Measurements from ENCODE around the gene LARGE1.

LARGE1 gene

DNA sequence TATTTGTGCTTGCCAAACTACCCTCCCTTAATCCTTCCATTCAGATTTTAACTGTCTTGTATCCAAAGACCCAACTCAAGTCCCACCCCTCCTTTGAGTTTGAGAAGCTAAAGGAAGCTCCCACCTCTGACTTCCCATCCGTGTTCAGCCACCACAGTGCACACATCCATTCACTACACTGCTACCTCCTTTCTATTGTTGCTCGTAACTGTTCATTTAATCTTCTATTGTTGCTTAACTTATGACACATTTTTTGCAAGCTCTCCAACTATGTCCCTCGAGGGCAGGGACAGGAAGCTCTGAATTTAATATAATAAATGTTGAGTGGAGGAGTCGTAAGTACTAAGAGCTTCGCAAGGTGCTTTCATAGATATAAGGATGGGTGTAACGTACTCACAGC, 10.4 kb downstream of the LARGE1 start:
- no peak for DNase-seq

DNA sequence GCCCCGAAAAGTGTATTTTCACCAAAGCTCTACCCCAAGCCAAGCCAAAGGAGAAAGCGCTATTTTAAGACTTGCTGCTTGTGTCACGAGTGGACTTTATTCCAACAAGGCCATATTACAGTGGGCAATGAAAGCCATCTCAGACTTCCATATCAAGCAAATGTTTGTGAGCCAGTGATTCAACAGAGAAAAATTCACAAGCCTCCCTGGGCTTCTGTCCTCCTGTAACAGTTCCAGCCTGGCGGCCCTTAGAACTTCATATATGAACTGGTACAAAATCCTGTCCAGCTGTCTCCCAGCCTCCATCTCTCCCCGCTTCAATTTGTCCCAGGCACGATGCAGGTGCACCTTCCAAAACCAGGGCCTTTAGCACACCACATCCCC, 11.2 kb downstream of the LARGE1 start:
- DNase-seq = no peak

DNA sequence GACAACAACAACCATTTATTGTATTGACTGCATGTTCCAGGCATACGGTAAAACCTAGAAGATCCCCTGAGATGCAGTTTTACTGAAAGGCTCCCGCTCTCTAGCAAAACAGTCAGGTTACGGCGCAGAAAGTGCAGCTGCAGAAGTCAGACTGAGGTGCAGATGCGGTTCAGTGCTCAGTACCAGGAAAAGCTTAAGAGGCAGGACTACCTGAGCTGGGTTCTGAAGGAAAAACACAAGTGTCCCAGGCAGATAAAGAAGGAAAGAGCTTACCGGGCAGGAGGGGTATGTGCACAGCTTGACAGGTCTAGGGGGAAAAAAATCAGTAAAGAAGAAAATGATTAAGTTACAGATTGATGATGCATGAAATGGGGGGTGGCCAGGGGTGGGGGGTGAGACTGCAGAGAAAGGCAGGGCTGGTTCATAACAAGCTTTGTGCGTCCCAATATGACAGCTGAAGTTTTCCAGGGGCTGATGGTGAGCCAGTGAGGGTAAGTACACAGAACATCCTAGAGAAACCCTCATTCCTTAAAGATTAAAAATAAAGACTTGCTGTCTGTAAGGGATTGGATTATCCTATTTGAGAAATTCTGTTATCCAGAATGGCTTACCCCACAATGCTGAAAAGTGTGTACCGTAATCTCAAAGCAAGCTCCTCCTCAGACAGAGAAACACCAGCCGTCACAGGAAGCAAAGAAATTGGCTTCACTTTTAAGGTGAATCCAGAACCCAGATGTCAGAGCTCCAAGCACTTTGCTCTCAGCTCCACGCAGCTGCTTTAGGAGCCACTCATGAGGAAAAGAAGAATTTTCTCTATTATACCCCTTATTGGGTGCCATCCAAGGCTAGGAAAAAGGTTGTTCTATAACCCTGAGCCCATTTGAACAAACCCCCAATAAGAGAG, 11.9 kb downstream of the LARGE1 start:
- no peak for DNase-seq

DNA sequence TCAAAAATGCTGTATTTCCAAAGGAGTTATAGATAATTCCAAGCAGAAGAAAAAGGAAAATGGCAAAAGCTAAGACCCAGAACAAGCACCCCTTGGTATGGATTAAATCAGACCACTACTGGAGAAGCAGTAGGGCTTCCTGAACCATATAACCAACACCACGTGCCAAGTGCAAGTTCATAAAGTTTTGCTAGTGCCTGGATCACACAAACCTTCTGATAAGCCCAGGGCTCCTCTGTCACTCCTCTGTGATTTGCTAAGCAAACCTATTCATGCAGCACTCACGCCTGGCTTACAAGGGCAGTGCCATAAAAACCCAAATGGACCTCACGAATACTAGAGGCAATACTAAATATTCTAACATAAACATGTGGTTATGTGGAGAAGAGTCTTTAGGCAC, 13.3 kb downstream of the LARGE1 start:
- DNase-seq = no peak

DNA sequence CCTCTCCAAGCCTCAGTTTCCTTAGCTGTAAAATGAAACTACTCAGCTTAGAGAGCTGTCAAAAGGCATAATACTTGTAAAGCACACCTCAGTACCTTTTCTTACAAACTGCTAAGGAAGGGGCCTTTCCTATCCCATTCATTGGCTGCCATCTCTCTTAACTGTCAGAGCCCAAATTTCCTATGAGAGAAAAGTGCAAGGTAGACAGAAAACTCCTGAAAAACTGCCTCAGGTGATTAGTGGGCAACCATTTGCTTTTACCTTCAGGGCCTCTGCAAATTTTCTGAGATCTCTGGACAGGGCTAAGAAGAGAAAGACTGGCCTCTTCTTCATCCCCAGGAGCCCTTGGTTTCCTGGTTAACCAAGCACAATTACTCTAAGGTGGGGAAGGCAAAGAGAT, 13.8 kb downstream of the LARGE1 start:
- no peak for DNase-seq

DNA sequence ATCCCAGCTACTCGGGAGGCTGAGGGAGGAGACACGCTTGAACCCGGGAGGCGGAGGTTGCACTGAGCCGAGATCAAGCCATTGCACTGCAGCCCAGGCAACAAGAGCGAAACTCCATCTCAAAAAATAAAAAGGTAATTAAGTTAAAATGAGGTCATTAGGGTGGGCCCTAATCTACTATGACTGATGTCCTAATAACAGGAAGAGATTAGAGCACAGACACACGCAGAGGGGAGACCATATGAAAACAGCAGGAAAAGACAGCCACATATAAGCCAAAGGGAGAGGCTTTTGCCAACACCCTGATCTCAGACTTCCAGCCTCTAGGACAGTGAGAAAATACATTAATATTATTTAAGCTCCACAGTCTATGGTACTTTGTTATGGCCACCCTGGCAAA, 17.3 kb downstream of the LARGE1 start:
- no peak for DNase-seq

DNA sequence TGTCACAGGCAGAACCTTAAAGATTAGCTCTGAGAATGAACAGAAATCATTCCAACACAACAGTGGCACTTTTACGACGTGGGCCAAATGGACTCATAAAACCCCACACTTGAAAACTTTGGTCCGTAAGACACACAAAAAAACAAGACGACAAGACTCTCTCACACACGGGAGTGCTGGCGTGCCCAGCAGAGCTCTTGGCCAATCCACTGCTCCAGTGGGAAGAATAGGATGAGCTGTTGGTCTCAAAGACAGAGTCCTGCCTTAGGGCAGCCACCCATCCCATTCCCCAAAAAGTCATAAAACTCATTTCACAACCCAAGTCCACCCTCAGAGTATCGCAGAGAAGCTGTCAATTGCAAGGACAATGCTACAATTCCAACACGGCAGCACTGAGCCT, 18.2 kb downstream of the LARGE1 start:
- DNase-seq = no peak

DNA sequence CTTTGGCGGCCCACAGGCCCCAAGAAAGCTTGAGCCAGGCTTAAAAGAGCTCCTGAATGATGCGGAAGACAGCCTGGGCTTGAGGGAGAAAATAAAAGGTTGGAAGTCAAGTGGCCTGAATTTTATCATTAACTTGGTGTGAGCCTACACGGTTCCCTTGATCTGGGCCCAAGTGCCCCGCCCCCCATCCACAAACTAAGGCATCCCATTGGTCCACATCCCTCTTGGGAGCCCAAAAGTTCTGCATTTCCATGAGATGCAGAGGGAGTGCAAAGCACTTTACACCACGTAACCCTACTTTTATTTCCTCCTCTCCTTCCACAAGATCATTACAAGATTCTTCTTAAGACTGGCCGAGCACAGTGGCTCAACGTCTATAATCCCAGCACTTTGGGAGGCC, 22.2 kb downstream of the LARGE1 start:
- no peak for DNase-seq

DNA sequence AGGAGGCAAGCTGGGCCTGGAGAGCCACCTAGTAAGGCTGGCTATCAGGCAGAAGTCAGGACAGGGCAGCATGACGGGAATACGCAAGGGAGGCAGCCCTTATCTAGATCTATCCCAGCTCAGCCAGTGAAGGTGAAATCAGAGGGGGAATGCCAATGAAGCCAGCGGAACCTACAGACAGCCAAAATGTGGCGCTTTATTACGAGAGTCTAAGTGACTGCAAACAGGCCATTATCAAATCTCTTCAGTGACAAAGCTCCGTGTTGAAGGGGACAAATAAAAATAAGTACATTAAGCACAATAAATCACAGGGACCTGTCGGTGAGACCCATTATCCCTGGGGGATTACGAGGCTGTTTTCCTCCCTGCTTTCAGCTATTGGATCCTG, 22.8 kb downstream of the LARGE1 start:
- DNase-seq = no peak

DNA sequence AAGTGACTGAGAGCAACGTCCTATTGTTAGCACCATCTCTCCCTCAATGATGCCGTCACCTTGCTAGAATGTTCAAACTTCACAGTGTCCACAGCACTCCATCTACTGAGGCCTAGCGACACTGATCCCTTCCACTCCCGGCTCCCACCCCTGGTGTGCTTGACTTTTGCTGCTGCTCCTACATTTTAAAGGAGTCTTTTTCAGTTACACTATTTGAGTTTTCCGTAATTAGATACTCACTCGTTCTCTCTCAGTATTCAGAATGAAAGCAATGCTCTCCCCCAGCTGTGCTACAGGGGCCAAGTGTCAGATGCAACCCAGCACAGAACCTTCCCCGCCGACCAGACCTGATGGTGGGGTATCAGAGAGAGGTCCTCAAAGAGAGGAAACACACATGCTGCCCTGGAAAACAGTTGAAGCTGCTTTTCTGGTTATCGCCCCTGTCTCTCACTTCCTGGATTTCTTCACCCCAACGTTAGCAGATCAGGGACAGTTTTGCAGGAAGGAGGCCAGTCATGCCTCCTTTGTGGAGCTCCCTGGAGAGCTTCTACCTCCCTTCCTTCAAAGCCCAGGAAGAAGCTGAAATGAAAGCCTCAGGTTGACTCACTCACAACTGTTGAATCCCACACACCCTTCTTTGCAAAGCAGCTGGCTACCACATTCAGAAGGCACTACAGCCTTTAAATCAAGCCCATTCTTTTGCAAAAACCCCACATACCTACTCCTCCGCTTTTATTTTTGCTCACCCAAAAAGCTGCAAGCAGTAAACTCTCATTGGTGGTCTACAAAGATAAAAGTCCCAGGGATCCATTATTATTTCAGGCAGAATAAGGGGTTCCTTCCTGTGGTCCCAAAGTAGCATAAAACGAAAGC, 23.5 kb downstream of the LARGE1 start:
- no peak for DNase-seq

DNA sequence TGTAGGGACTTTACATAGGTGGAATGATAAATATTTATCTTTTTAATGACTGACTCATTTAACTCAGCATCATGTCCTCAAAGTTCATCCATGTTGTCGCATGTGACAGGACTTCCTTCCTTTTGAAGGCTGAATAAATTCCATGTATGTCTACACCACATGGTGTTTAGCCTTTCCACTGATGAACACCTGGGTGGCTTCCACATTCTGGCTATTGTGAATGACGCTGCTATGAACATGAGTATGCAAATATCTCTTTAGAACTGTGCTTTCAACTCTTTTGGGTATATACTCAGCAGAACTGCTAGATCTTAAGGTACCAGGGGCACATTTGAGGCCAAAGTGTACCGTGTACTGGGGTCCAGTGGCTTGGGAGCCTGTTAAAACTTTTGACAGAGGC, 24.1 kb downstream of the LARGE1 start:
- DNase-seq = no peak

DNA sequence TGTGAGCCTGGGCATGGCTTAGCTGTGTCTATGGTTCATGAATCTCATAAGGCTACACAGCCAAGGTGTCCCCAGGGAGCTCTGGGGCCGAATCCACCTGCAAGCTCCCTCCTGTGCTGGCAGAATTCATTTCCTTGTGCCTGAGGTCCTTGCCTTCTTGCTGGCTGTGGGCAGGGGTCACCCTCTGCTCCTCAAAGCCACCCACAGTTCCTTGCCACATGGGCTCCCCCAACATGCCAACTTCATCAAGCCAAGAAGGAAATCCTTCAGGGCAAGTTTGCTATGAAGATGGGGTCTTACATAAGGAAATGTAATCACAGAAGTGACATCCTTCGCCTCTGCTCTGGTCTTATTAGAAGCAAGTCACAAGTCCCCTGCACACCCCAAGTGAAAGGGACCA, 24.8 kb downstream of the LARGE1 start:
- DNase-seq = no peak

DNA sequence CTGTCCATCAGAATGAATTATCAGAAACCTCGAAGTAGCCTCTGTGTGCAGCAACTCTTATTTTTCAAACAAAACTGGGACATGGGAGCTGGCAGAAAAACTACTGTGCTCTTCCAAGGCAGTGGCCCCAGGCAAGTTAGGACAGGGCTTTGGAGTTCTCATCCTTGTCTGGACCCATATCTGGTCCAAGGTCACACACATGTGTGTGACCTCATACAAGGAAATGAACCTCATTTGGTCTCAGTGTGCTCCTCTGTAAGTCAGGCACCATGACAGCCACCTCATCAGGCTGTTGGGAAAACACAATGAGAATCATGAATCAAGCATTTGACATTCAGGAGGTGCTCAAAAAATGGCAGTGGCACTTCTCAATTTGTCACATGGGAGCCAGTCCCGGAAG, 25.8 kb downstream of the LARGE1 start:
- no peak for DNase-seq

DNA sequence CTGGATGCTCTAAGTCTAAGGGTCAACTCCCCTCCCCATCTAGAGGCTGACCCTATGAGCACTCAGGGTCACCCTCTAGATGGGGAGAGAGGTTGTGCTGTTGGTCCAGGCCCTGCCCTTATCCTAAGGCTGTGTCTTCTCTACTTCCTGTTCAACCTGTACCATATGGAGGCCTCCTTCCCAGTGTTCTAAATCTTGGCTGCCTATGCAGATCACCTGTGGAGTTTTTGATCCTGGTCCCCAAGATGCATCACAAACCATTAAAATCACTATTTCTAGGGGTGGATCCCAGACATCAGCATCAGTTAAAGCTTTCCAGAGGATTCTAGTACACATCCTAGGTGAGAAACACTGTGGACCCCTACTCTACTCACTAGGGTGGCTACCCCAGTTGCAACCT, 26.2 kb downstream of the LARGE1 start:
- no peak for DNase-seq

DNA sequence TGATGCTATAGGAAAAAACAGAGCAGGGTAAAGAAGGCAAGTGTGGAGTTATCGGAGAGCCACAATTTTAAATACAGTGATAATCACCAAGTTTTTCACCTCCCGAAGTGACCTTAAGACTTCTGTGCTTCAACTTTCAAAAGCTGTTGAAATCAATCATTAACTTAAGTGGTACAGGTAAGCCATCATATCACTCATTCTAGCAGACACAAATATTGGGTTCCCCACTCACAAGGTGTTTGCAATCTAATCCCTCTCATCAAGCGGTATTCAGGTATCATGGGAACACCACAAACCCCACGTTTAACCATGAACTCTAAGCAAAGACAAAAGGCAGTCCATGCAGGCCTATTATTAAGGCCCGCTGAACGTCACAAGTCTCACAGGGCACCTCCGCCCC, 26.8 kb downstream of the LARGE1 start:
- DNase-seq = no peak

DNA sequence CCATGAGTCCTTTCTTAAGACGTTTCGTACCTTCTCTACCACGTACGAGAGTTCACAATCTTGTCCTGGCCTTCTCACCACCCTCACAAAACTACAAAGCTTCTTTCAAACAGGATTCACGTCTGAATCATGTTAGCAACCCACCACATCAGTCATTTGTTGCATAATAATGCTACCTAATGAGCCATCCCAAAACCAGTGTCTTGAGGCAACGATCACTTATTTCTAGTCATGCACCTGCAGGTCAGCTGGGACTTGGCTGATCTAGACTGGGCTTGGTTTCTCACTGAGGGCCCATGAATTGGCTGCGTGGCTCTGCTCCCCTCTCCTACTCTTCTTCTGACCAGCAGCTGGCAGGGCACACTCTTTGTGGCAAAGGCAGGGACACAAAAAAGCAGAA, 28.3 kb downstream of the LARGE1 start:
- no peak for DNase-seq

DNA sequence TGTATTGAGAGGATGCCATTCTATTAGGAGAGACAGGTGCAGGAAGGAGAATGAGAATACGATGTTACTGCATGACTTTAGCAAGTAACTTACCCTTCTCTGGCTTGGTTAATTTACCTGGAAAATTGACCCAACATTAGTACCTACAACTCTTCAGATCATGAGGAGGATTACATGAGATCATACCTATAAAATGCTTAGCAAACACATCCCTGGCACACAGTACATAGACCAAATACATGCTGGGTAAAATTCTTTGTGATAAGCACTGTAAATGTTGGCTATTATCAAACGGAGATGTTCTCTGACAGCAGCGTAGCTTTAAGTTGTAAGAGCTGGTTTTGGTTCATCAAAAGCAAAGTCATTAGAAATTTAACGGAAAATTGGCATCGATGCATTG, 28.8 kb downstream of the LARGE1 start:
- DNase-seq = no peak

DNA sequence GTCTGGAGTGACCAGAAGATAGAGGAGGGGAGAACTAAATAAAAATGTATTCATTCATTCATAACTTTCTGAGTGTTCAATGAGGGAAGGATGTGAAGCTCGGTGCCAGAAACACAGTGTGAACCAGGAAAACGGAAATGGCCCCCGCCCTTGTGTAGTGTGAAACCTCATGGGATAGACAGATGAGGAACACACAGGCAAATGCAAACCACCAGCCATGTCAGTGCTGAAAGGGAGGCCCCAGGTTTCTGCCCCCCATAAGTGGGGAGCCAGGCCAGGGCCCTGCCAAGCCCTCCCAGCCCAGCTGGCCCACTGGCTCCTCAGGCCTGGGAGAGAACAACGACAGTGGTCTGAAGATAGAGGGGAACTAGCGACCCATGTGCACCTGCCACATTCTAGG, 30.5 kb downstream of the LARGE1 start:
- no peak for DNase-seq

DNA sequence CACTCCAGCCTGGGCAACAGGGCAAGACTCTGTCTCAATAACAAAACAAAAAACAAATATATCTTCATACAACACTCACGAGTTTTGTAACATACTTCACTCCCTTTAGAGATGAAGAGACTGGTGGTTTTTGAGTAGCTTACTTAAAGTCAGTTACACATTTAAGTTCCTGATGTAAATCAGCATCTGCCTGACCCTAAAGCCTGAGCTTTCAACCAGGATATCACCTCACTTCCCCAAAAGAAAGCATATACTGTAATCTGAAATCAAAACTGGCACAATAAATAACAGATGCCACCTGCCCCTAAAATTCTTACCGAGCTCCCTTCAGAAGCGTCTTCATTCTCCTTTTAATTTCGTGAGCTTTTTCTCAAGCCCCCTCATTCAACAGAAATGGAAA, 31.5 kb downstream of the LARGE1 start:
- DNase-seq = no peak

DNA sequence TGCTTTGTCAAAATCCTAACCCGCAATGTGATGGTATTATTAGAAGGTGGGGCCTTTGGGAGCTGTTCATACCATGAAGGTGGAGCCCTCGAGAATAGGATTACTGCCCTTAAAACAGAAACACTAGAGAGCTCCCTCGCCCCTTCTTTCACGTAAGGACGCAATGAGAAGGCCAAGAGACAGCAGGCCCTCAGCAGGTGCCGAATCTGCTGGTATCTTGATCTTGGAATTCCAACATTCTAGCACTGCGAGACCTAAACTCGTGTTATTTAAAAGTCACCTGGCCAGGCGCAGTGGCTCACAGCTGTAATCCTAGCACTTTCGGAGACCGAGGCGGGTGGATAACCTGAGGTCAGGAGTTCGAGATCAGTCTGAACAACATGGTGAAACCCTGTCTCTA, 33.1 kb downstream of the LARGE1 start:
- no peak for DNase-seq

DNA sequence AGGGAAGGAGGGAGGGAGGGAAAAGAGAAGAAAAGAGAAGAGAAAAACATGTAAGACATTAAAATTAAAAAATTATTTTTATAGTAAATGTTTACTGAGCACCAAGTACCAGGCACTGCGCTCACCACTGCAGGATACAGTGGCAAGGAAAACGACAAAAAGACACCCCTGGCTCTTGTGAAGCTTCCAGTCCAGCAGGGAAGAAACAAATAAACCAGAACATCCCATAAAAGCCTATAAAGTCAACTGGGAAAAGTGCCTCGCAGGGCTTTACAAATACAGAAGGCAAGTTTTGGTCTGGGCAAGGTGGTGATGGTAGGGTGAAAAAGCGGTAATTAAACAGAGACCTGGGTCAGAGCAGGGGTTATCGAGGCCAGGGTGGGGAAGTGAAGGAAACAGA, 33.6 kb downstream of the LARGE1 start:
- no peak for DNase-seq

DNA sequence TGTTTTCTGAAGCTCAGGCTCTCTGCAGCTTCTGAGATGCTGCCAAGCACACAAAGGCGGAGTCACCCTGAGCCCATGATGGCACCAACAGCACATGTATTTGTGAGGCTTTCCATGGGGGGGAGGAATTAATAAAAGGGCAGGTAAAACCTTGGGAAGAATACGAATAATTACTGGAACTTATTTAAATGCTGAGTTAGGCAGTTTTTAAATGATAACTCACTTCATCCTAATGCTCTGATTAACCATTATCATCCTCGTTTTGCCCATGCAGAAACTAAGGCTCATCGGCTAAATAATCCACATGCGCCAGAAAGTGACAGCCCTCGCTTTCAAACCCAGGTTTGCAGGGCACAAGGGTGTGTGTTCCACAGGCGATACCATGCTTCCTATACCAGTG, 35.4 kb downstream of the LARGE1 start:
- no peak for DNase-seq

DNA sequence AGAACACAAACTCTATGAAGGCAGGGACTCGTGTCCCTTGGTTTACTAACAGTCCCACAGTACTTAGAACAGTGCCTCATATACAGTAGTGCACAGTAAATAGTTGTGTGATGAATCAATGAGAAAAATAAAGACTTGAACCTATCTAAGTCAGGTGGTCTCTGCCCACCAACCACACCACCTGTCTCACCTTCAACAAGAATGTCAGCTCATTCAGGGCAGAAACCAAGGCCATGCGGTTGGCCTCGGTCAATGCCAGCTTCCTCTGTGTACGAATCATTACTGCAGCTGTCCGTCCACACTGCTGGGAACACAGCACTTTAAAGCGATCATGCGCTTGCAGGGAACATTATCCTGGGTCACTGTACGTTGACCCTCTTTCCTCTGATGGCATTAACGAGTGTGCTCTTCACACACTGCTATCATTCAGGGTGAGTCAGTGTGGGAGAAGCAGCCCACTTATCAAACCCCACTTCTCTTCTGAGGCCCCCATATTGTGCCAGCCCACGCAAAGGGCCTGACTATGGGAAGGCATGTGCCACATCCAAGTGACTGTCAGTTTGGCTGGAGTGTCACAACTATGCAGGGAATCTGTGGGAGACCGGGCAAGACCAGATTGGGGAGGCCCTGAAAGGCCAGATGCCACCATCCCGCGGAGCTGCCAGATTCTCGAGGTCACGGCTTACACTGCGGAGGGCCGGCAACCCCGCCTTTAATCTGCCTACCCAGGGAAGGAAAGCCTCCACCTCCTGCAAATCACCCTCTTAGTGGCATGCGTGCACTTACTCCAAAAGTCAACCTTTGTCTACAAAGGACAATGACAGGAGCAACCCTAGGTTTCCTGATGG, 36.1 kb downstream of the LARGE1 start:
- no peak for DNase-seq
